Keratinocyte (primary cell): ENCODE results near the gene ZBTB3. TPM values are rescaled to one million over a fixed set of nuclear protein-coding genes. Genes with fewer than 3 reads are reported as not detected.

Experiments
- DNase-seq: peaks from one replicate; pipeline ENCODE4 v3.0.0-alpha.2; 2011; ENCODE audit warnings: low read depth, missing footprints, low spot score
- FAIRE-seq: peaks from 2 replicates; lab custom pipeline; 2011; peaks lifted over from hg19 to GRCh38; lab: Jason Lieb, UNC
- H2AFZ ChIP-seq: 2 replicates; pipeline ENCODE4 v1.6.0; 2012; ENCODE audit warnings: low read length, control low read depth, inconsistent platforms; ENCODE audit not compliant: control insufficient read depth
- H3K27ac ChIP-seq: 2 replicates; pipeline ENCODE4 v1.5.1; 2011; ENCODE audit warnings: low read length; ENCODE audit not compliant: control insufficient read depth, insufficient read depth
- H3K27me3 ChIP-seq: 3 replicates; pipeline ENCODE4 v1.6.0; 2011; ENCODE audit warnings: low read length; ENCODE audit not compliant: control insufficient read depth, insufficient read depth; ENCODE audit errors: extremely low read depth
- H3K36me3 ChIP-seq, 2 experiments: 2 replicates in 1 of 2; 3 replicates in 1 of 2; pipeline ENCODE4 v1.5.1; 2011; ENCODE audit warnings: low read length in 2 of 2, mild to moderate bottlenecking in 1 of 2; ENCODE audit not compliant: control insufficient read depth in 2 of 2, insufficient read depth in 2 of 2; ENCODE audit errors: extremely low read depth in 1 of 2
- H3K4me1 ChIP-seq: 3 replicates; pipeline ENCODE4 v1.5.1; 2011; ENCODE audit warnings: low read length; ENCODE audit not compliant: control insufficient read depth, insufficient read depth; ENCODE audit errors: extremely low read depth
- H3K4me2 ChIP-seq: 3 replicates; pipeline ENCODE4 v1.6.0; 2011; ENCODE audit warnings: low read depth, low read length; ENCODE audit not compliant: control insufficient read depth, insufficient read depth; ENCODE audit errors: extremely low read depth
- H3K4me3 ChIP-seq, 3 experiments: fragments of 200-600 bp in 1 of 3; sonication (generic) in 1 of 3; 2 replicates in 2 of 3; 3 replicates in 1 of 3; pipeline ENCODE4 v1.5.1; 2011 to 2016; ENCODE audit warnings: low read length in 3 of 3, mild to moderate bottlenecking in 3 of 3, control low read depth in 2 of 3, inconsistent platforms in 1 of 3, low read depth in 1 of 3, mixed read lengths in 1 of 3, mixed run types in 1 of 3, moderate library complexity in 1 of 3; ENCODE audit not compliant: control insufficient read depth in 2 of 3, insufficient read depth in 2 of 3; ENCODE audit errors: extremely low read depth in 1 of 3
- H3K79me2 ChIP-seq: 2 replicates; pipeline ENCODE4 v1.6.0; 2012; ENCODE audit warnings: low read length; ENCODE audit not compliant: control insufficient read depth, insufficient read depth
- H3K9ac ChIP-seq: 3 replicates; pipeline ENCODE4 v1.6.0; 2011; ENCODE audit warnings: low read length; ENCODE audit not compliant: control insufficient read depth, insufficient read depth; ENCODE audit errors: extremely low read depth
- H3K9me1 ChIP-seq: 3 replicates; pipeline ENCODE4 v1.6.0; 2011; ENCODE audit warnings: low read length; ENCODE audit not compliant: control insufficient read depth, insufficient read depth; ENCODE audit errors: extremely low read depth
- H3K9me3 ChIP-seq: 2 replicates; pipeline ENCODE4 v1.5.1; 2012; ENCODE audit warnings: low read depth, low read length; ENCODE audit not compliant: control insufficient read depth
- H4K20me1 ChIP-seq: 3 replicates; pipeline ENCODE4 v1.6.0; 2011; ENCODE audit warnings: low read length; ENCODE audit not compliant: control insufficient read depth, insufficient read depth; ENCODE audit errors: extremely low read depth
- CTCF ChIP-seq, 3 experiments: IDR thresholded peaks in 1 of 3; conservative IDR thresholded peaks in 1 of 3; optimal IDR thresholded peaks in 1 of 3; 2 replicates in 2 of 3; 3 replicates in 1 of 3; pipeline versions ENCODE3 to v1.5.1; 2011; ENCODE audit warnings: low read length in 3 of 3, mild to moderate bottlenecking in 3 of 3, moderate library complexity in 2 of 3, control low read depth in 1 of 3, inconsistent platforms in 1 of 3; ENCODE audit not compliant: insufficient read depth in 2 of 3; ENCODE audit errors: extremely low read depth in 1 of 3
- EZH2 ChIP-seq: IDR thresholded peaks from one replicate; pipeline ENCODE4 v1.6.1; 2012; ENCODE audit warnings: inconsistent platforms, mild to moderate bottlenecking, low read length, moderate library complexity
- dilution Hi-C: fragments of 300-500 bp; cut with MboI; formaldehyde crosslinking; loops from one replicate; pipeline ENCODE4 v1.7.0; 2020; ENCODE audit warnings: low sequenced_read_pairs; ENCODE audit not compliant: extremely low pct_ligation_motif_present
- polyA plus RNA-seq, 5 experiments: library from polyadenylated mRNA; depleted of rRNA in 3 of 5; stranded (reverse) in 3 of 5; stranded (forward) in 1 of 5; unstranded in 1 of 5; fragments of >200 nt; gene quantifications; 1 replicate in 1 of 5; 2 replicates in 3 of 5; 3 replicates in 1 of 5; pipeline versions ENCODE4 v1.2.1 to v1.2.3, GENCODE V29; 2011 to 2012; ENCODE audit warnings: missing spikeins in 2 of 5, low read depth in 1 of 5, low replicate concordance in 1 of 5

ZBTB3 gene
- polyA plus RNA-seq, 1 donor (not counting 4 experiments of a cell fraction or from before 2014, with no cell fraction given), result 3.4 TPM

- no peaks in the 10 kb centered on the region for H3K4me1 ChIP-seq
- no peak overlapping the region for H3K4me3 ChIP-seq
- H3K9me3 ChIP-seq, result no peaks in the 10 kb centered on the region
- H3K4me2 ChIP-seq, result no peak overlapping the region
- TF ChIP-seq EZH2 (no peak), CTCF (optimal IDR thresholded peaks at IDR 0.05 in 1 of 3, IDR thresholded peaks at IDR 0.05 in 1 of 3, conservative IDR thresholded peaks at IDR 0.05 in 1 of 3; ENCODE audit: extremely low read depth in 1 of 3, insufficient read depth in 2 of 3, low read length in 3 of 3) (no peak)
- H4K20me1 ChIP-seq, result no peaks in the 10 kb centered on the region
- no peak overlapping the region for H2AFZ ChIP-seq
- H3K36me3 ChIP-seq, result peaks cover 37 to 39% of the 10 kb centered on the region in 2 experiments
- DNase-seq, result no peak
- H3K27me3 ChIP-seq, result no peaks in the 10 kb centered on the region
- no peaks in the 10 kb centered on the region for H3K9me1 ChIP-seq
- no peak overlapping the region for H3K9ac ChIP-seq
- H3K79me2 ChIP-seq, result peaks cover 29% of the 10 kb centered on the region
- FAIRE-seq, result no peak
- H3K27ac ChIP-seq, result no peak overlapping the region
- dilution Hi-C loops, result no loop called here
Measured at GRCh38 chr11:62716206-62716605, 37.8 kb downstream of the ZBTB3 start.

- DNase-seq, result no peak
- Histone ChIP-seq H3K4me3 (no peak overlapping the region), H2AFZ (no peak overlapping the region), H3K9me1 (no peaks in the 10 kb centered on the region), H3K36me3 (peaks cover 34 to 41% of the 10 kb centered on the region in 2 experiments), H3K9me3 (no peaks in the 10 kb centered on the region), H3K4me1 (no peaks in the 10 kb centered on the region), H3K4me2 (no peak overlapping the region), H3K79me2 (peaks cover 28% of the 10 kb centered on the region), H3K27me3 (no peaks in the 10 kb centered on the region), H3K27ac (no peak overlapping the region), H4K20me1 (no peaks in the 10 kb centered on the region), H3K9ac (no peak overlapping the region)
- dilution Hi-C loops, result no loop called here
- no peak for TF ChIP-seq EZH2
- TF ChIP-seq CTCF (optimal IDR thresholded peaks at IDR 0.05 in 1 of 3, IDR thresholded peaks at IDR 0.05 in 1 of 3, conservative IDR thresholded peaks at IDR 0.05 in 1 of 3; ENCODE audit: extremely low read depth in 1 of 3, insufficient read depth in 2 of 3, low read length in 3 of 3), result no peak
- no peak for FAIRE-seq
Measured at GRCh38 chr11:62715150-62716130, 38.5 kb downstream of the ZBTB3 start.
